Effector memory CD4-positive, alpha-beta T cell (primary cell): ENCODE measurements around the gene ZNF784.

Experiments
- DNase-seq, 3 donors: peaks; one replicate each; pipeline ENCODE4 v3.0.0-alpha.2; 2020
- H3K27ac ChIP-seq: 2 replicates; pipeline ENCODE4 v1.7.0; 2013; ENCODE audit warnings: mild to moderate bottlenecking, low read length, moderate library complexity; ENCODE audit not compliant: insufficient read depth, poor library complexity, severe bottlenecking
- H3K27me3 ChIP-seq: replicated peaks from 2 replicates; pipeline ENCODE4 v1.7.0; 2013; ENCODE audit warnings: mild to moderate bottlenecking, low read length; ENCODE audit not compliant: insufficient read depth, control insufficient read depth, poor library complexity, severe bottlenecking
- H3K36me3 ChIP-seq: 2 replicates; pipeline ENCODE4 v1.7.0; 2013; ENCODE audit warnings: mild to moderate bottlenecking, low read length, moderate library complexity; ENCODE audit not compliant: control insufficient read depth, insufficient read depth
- H3K4me1 ChIP-seq: 2 replicates; pipeline ENCODE4 v1.7.0; 2013; ENCODE audit warnings: low read length, mild to moderate bottlenecking; ENCODE audit not compliant: control insufficient read depth, insufficient read depth, poor library complexity, severe bottlenecking
- H3K4me3 ChIP-seq: 2 replicates; pipeline ENCODE4 v1.7.0; 2013; ENCODE audit warnings: low read length, low read depth, mild to moderate bottlenecking; ENCODE audit not compliant: insufficient read depth, poor library complexity, severe bottlenecking
- H3K9me3 ChIP-seq: 2 replicates; pipeline ENCODE4 v1.7.0; 2013; ENCODE audit warnings: mild to moderate bottlenecking, low read length, moderate library complexity; ENCODE audit not compliant: control insufficient read depth

The ZNF784 gene

DNA sequence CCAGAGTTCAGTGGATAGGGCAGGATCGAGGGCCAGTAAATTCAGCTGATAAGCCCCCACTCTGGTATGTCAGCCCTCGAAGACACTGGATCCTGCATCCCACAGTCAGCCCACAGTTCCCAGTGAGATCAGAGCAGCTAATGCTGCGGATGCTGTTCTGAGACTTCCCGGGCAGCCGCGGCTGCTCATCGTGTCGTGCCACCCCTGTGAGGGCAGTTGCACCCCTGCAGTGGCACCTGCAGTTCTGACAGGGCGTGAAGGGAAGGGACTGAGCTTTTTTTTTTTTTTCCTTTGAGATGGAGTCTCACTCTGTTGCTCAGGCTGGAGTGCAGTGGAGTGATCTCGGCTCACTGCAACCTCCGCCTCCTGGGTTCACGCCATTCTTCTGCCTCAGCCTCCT lies 43.1 kb upstream of the ZNF784 start:
- H3K4me1 ChIP-seq, result no peaks in the 10 kb centered on the region
- DNase-seq, result no peak
- H3K27me3 ChIP-seq, result no peaks in the 10 kb centered on the region
- H3K9me3 ChIP-seq, result no peaks in the 10 kb centered on the region
- H3K36me3 ChIP-seq, result peaks cover 81% of the 10 kb centered on the region
- no peak overlapping the region for H3K4me3 ChIP-seq
- no peak overlapping the region for H3K27ac ChIP-seq

DNA sequence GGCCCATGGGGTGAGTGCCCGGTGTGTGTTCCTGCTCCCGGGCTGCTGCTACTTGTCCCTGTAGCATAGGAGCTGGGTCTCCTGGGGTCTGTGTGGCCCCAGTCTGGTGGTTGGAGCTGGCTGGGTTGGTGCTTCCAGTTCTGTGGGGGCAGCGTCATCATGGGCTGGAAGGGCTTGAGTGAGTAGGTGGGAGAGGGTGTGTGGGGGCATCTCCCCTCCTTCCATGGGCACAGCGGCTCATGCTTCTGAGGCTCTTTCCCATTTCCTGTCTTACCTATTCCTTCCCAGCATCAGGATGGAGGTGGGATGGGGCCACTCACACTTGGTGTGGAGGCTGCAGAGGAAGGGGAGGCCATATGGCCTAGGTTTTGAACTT lies 42.6 kb upstream of the ZNF784 start:
- no peak for DNase-seq
- peaks cover 86% of the 10 kb centered on the region for H3K36me3 ChIP-seq

GRCh38 chr19:55666343-55667005 lies 42.1 kb upstream of the ZNF784 start:
- no peak overlapping the region for H3K4me3 ChIP-seq

More for the DNA sequence above, 42.6 kb upstream of the ZNF784 start:
- Histone ChIP-seq H3K9me3 (no peaks in the 10 kb centered on the region), H3K27ac (no peak overlapping the region), H3K4me3 (no peak overlapping the region), H3K4me1 (no peaks in the 10 kb centered on the region), H3K27me3 (no peaks in the 10 kb centered on the region)

GRCh38 chr19:55663846-55664536 lies 39.6 kb upstream of the ZNF784 start:
- Histone ChIP-seq H3K36me3 (peaks cover 93% of the 10 kb centered on the region), H3K4me3 (no peak overlapping the region), H3K27me3 (no peaks in the 10 kb centered on the region), H3K27ac (no peak overlapping the region), H3K9me3 (no peaks in the 10 kb centered on the region), H3K4me1 (peaks cover 9% of the 10 kb centered on the region)
- no peak for DNase-seq

More at GRCh38 chr19:55666343-55667005, 42.1 kb upstream of the ZNF784 start:
- DNase-seq, result no peak
- Histone ChIP-seq H3K4me1 (no peaks in the 10 kb centered on the region), H3K36me3 (peaks cover 92% of the 10 kb centered on the region), H3K27ac (no peak overlapping the region), H3K27me3 (no peaks in the 10 kb centered on the region), H3K9me3 (no peaks in the 10 kb centered on the region)

- H3K27ac ChIP-seq, result no peak overlapping the region
- H3K9me3 ChIP-seq, result no peaks in the 10 kb centered on the region
- DNase-seq, result no peak
- no peak overlapping the region for H3K4me3 ChIP-seq
- peaks cover 79% of the 10 kb centered on the region for H3K36me3 ChIP-seq
- peaks cover 31% of the 10 kb centered on the region for H3K4me1 ChIP-seq
- H3K27me3 ChIP-seq, result no peaks in the 10 kb centered on the region
Observed at GRCh38 chr19:55661826-55662225, 37.5 kb upstream of the ZNF784 start.

DNA sequence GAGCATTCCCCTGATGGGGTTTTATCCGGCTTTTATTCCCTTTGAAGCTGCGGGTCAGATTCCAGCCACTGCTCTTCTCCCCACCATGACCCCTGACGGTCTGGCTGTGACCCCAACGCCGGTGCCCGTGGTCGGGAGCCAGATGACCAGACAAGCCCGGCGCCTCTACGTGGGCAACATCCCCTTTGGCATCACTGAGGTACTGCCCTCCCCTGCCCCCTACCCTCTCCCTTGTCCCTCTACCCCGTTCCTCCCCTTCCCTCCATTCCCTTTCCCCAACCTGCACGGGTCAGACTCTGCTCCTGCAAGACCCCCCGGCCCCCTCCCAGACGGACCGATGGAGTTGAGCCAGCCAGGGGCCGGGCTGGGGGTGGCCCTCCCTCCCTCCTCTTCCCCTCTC lies 36.6 kb upstream of the ZNF784 start:
- DNase-seq, result no peak
- no peak overlapping the region for H3K4me3 ChIP-seq
- no peaks in the 10 kb centered on the region for H3K9me3 ChIP-seq
- H3K36me3 ChIP-seq, result peaks cover 70% of the 10 kb centered on the region
- H3K4me1 ChIP-seq, result peaks cover 39% of the 10 kb centered on the region
- no peak overlapping the region for H3K27ac ChIP-seq
- H3K27me3 ChIP-seq, result no peaks in the 10 kb centered on the region

DNA sequence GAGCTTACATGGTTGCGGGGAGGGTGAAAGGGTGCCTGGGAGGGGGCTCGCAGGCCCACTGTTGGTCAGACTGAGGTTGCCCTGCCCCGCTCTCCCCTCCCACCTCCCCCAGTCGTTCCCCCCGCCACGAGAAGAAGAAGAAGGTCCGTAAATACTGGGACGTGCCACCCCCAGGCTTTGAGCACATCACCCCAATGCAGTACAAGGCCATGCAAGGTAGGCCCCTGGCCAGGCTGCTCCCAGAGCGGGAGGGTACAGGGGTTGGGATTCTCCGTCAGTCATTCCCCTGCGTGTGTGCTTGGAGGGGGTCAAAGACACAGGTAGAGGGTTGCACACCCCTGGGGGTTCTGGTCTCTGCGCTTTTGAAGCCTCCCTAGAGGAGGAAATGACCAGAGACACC lies 36.0 kb upstream of the ZNF784 start:
- peaks cover 44% of the 10 kb centered on the region for H3K4me1 ChIP-seq

DNA sequence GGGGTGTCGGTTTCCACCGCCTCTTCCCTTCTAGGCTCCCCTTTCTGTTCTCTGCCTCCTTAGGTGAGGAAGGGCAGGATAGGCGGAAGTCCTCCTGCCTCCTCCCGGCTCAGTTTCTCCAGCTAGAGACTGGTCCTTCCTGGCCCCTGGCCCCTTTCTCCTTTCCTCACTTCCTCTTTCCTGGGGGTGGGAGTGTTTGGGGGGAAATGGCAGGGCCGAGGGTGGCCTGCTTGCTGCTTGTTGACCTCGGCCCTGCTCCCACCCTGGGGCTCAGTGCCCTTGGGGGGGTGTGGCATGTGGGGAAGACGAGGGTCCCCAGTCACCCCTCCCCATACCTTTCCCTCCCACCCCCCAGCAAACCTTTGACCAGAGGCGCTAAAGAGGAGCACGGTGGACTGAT lies 35.5 kb upstream of the ZNF784 start:
- peak overlapping the region; percentile 39 for H3K27ac ChIP-seq
- no peaks in the 10 kb centered on the region for H3K27me3 ChIP-seq
- H3K36me3 ChIP-seq, result peaks cover 63% of the 10 kb centered on the region
- no peak overlapping the region for H3K4me3 ChIP-seq
- no peak for DNase-seq
- peaks cover 44% of the 10 kb centered on the region for H3K4me1 ChIP-seq
- H3K9me3 ChIP-seq, result no peaks in the 10 kb centered on the region

More for the DNA sequence above, 36.0 kb upstream of the ZNF784 start:
- no peak for DNase-seq
- Histone ChIP-seq H3K9me3 (no peaks in the 10 kb centered on the region), H3K4me3 (no peak overlapping the region), H3K36me3 (peaks cover 66% of the 10 kb centered on the region), H3K27me3 (no peaks in the 10 kb centered on the region), H3K27ac (no peak overlapping the region)

- H3K4me1 ChIP-seq, result peaks cover 44% of the 10 kb centered on the region
- peaks cover 55% of the 10 kb centered on the region for H3K36me3 ChIP-seq
- no peaks in the 10 kb centered on the region for H3K27me3 ChIP-seq
- DNase-seq, result no peak
- peak overlapping the region; percentile 39 for H3K27ac ChIP-seq
- H3K4me3 ChIP-seq, result no peak overlapping the region
- no peaks in the 10 kb centered on the region for H3K9me3 ChIP-seq
Observed at GRCh38 chr19:55658846-55659459, 34.6 kb upstream of the ZNF784 start.
